Adrenal gland (tissue), 12 donors: ENCODE measurements around the gene CCDC170. TPM values are rescaled to one million over a fixed set of nuclear protein-coding genes. Genes with fewer than 3 reads are reported as not detected.

Experiments
- DNase-seq, 7 donors: peaks; one replicate each; pipeline ENCODE4 v3.0.0-alpha.2; 2019 to 2020
- H3K27ac ChIP-seq, 5 donors: fragments of 200-600 bp; sonication (generic) in 4 of 5; 1 replicate in 3 of 5; 2 replicates in 2 of 5; pipeline versions ENCODE4 v1.5.1 to v1.8.0; 2016 to 2020; ENCODE audit warnings: mild to moderate bottlenecking in 1 of 5
- H3K27me3 ChIP-seq: fragments of 200-600 bp; 2 replicates; pipeline ENCODE4 v1.8.0; 2021
- H3K36me3 ChIP-seq, 2 donors: fragments of 200-600 bp; replicated peaks in 1 of 2; 1 replicate in 1 of 2; 2 replicates in 1 of 2; pipeline versions ENCODE4 v1.5.1 to v1.8.0; 2018 to 2022
- H3K4me1 ChIP-seq, 2 donors: fragments of 200-600 bp; replicated peaks in 1 of 2; 1 replicate in 1 of 2; 2 replicates in 1 of 2; pipeline versions ENCODE4 v1.5.1 to v1.8.0; 2018 to 2021
- H3K4me3 ChIP-seq, 4 donors: fragments of 200-600 bp; sonication (generic) in 3 of 4; one replicate each; pipeline ENCODE4 v1.5.1; 2016 to 2018
- H3K9me3 ChIP-seq, 3 donors: fragments of 200-600 bp; sonication (generic) in 1 of 3; replicated peaks in 1 of 3; 1 replicate in 2 of 3; 2 replicates in 1 of 3; pipeline versions ENCODE4 v1.5.1 to v1.8.0; 2016 to 2021
- POLR2A ChIP-seq, 2 donors: fragments of 450-650 bp; IDR thresholded peaks; one replicate each; pipeline ENCODE4 v1.6.1; 2017; ENCODE audit warnings: antibody characterized with exemption in 2 of 2, mild to moderate bottlenecking in 2 of 2, moderate library complexity in 1 of 2
- WGBS, 4 donors: extraction: QIAGEN DNeasy Blood & Tissue Kit in 2 of 4; methylation state at CpG; one replicate each; pipeline versions ENCODE4 v1.1.5 to v1.1.7; 2013 to 2017; 5-methylcytosine and 5-hydroxymethylcytosine counted together
- intact Hi-C, 2 donors: fragments of 100-400 bp; cut with DNase I; formaldehyde crosslinking; loops; one replicate each; pipeline versions ENCODE4 v1.14.1 to v1.15.0; 2022 to 2023
- polyA plus RNA-seq, 3 donors: library from polyadenylated mRNA; stranded (reverse); fragments of 200-250 nt in 2 of 3; fragments of 350-450 nt in 1 of 3; fragmentation: Illumina TruSeq in 1 of 3; extraction: RNeasy Lipid Tissue Mini Kit (QIAGEN cat#74804) in 1 of 3; gene quantifications; one replicate each; pipeline ENCODE4 v1.2.3, GENCODE V29; 2013 to 2014
- total RNA-seq, 9 donors: library from RNA; depleted of rRNA in 4 of 9; stranded (reverse); fragments of >200 nt in 4 of 9; fragments of 120-200 nt in 1 of 9; fragmentation: NEBNext Ultra II Directional in 1 of 9; extraction: Animal tissue kit (Norgen Biotek cat#: 25700) in 1 of 9; gene quantifications; one replicate each; pipeline versions ENCODE4 v1.1.0 to v1.2.4, GENCODE V29; 2013 to 2023
- TF ChIP-seq, protein P1 (sequence below), 6 experiments: fragments of 450-650 bp in 4 of 6; fragments of 200-600 bp in 2 of 6; sonication (generic) in 1 of 6; IDR thresholded peaks; 1 replicate in 5 of 6; 2 replicates in 1 of 6; pipeline versions ENCODE4 v1.5.1 to v1.8.0; 2016 to 2021; ENCODE audit warnings: antibody characterized with exemption in 6 of 6, mild to moderate bottlenecking in 2 of 6, moderate library complexity in 1 of 6
- donor health status: healthy with polysubstance abuse.
- donor health status: Bipolar disorder and iron deficiency.
- donor health status: DM: yes; HTN: yes; CAD: no.
- donor health status: DM: no; HTN: no; CAD: no.
- donor health status: DM: no; HTN: no; CAD: no.
- donor health status: DM: yes; HTN: yes; CAD: no.

CCDC170 gene
- total and polyA plus RNA-seq, 12 donors: 2.0 to 13.5 (median 6.1) TPM

DNA sequence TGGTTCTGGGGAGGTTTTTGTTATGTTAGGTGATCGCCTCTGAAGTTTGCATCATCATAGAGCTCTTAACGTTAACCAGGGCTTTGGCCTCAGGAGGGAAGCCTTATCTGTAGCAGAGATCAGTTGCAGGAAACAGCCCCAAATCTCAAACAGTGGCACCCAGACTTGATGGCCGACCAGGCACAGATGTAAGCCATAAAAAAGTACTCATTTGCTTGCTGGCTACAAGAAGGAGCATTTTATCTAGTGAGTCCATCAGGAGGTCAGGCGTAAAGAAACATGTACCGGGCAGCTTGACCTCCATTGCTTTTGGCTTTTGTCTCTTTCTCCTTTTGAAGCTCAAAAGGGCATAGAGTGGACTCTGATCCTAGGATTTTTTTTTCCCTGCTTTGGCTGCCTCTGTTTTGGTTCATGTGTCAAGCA is 122.3 kb downstream of the CCDC170 start:
- no peak for DNase-seq
- no peaks in the 10 kb centered on the region for H3K36me3 ChIP-seq
- no peaks in the 10 kb centered on the region for H3K27me3 ChIP-seq
- no peak overlapping the region for H3K4me3 ChIP-seq
- no peak for TF ChIP-seq POLR2A (IDR thresholded peaks at IDR 0.05)
- TF ChIP-seq, protein P1, sequence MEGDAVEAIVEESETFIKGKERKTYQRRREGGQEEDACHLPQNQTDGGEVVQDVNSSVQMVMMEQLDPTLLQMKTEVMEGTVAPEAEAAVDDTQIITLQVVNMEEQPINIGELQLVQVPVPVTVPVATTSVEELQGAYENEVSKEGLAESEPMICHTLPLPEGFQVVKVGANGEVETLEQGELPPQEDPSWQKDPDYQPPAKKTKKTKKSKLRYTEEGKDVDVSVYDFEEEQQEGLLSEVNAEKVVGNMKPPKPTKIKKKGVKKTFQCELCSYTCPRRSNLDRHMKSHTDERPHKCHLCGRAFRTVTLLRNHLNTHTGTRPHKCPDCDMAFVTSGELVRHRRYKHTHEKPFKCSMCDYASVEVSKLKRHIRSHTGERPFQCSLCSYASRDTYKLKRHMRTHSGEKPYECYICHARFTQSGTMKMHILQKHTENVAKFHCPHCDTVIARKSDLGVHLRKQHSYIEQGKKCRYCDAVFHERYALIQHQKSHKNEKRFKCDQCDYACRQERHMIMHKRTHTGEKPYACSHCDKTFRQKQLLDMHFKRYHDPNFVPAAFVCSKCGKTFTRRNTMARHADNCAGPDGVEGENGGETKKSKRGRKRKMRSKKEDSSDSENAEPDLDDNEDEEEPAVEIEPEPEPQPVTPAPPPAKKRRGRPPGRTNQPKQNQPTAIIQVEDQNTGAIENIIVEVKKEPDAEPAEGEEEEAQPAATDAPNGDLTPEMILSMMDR (IDR thresholded peaks at IDR 0.05): no peak
- H3K4me1 ChIP-seq: no peaks in the 10 kb centered on the region
- WGBS, 4 donors: 61 to 67% (median 64%) methylated on average over 5 of the region's 5 CpGs
- no peaks in the 10 kb centered on the region for H3K9me3 ChIP-seq
- no peak overlapping the region for H3K27ac ChIP-seq
- intact Hi-C loops: no loop called here

DNA sequence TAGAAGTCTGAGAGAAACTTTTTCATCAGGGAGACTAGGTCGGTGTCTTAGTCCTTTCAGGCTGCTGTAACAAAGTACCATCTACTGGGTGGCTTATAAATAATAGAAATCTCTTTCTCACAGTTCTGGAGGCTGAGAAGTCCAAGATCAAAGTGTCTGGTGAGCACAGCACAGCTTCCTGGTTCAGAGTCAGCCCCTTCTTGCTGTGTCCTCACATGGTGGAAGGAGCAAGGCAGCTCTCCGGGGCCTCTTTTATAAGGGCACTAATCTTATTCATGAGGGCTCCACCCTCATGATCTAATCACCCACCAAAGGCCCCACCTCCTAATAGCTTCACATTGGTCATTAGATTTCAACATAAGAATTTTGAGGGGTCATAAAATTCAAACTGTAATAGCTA is 122.8 kb downstream of the CCDC170 start:
- WGBS, 4 donors: 88 to 93% (median 91%) methylated on average over 2 of the region's 2 CpGs

DNA sequence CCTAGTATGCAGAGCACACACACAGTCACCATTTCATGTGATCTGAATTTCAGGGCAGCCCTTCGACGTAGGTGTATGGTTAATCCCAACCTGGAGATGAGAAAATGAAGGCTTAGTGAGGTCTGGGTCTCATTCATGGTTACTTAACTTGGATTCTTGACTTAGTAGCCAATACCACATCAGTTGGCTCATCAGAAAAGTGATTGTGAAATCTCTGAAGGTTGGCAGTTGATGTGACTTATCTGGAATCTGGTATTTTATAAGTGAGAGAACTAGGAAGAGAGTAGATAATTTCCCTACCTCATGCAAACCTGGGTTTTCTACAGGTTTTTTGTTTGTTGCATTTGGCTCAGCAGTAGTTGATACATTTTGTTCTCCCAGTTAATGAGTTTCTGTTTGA is 123.7 kb downstream of the CCDC170 start:
- TF ChIP-seq, protein P1 (IDR thresholded peaks at IDR 0.05): no peak
- no peak for TF ChIP-seq POLR2A (IDR thresholded peaks at IDR 0.05)
- intact Hi-C loops: no loop called here
- no peak for DNase-seq
- H3K36me3 ChIP-seq: no peaks in the 10 kb centered on the region
- 94 to 100% (median 97%) methylated on average over 2 of the region's 2 CpGs for WGBS, 4 donors
- no peak overlapping the region for H3K27ac ChIP-seq
- H3K27me3 ChIP-seq: no peaks in the 10 kb centered on the region
- no peak overlapping the region for H3K4me3 ChIP-seq
- no peaks in the 10 kb centered on the region for H3K4me1 ChIP-seq
- H3K9me3 ChIP-seq: no peaks in the 10 kb centered on the region

More for the DNA sequence above, 122.8 kb downstream of the CCDC170 start:
- no peaks in the 10 kb centered on the region for H3K27me3 ChIP-seq
- DNase-seq: no peak
- no peaks in the 10 kb centered on the region for H3K9me3 ChIP-seq
- H3K27ac ChIP-seq: no peak overlapping the region
- H3K4me3 ChIP-seq: no peak overlapping the region
- TF ChIP-seq POLR2A (IDR thresholded peaks at IDR 0.05): no peak
- TF ChIP-seq, protein P1 (IDR thresholded peaks at IDR 0.05): no peak
- no peaks in the 10 kb centered on the region for H3K4me1 ChIP-seq
- intact Hi-C loops: no loop called here
- H3K36me3 ChIP-seq: no peaks in the 10 kb centered on the region

DNA sequence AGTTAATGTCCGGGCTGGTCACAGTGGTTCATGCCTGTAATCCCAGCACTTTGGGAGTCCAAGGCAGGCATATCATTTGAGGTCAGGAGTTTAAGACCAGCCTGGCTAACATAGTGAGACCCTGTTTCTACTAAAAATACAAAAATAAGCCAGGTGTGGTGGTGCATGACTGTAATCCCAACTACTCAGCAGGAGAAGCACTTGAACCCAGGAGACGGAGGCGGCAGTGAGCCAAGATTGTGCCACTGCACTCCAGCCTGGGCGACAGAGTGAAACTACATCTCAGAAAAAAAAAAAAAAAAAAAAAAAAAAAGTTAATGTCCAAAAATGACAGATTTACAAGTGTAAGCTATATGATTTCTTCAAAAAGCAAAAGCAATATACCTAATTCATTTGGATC is 124.9 kb downstream of the CCDC170 start:
- Histone ChIP-seq H3K27ac (no peak overlapping the region), H3K4me3 (no peak overlapping the region), H3K27me3 (no peaks in the 10 kb centered on the region), H3K36me3 (no peaks in the 10 kb centered on the region), H3K9me3 (no peaks in the 10 kb centered on the region), H3K4me1 (no peaks in the 10 kb centered on the region)
- no peak for DNase-seq
- TF ChIP-seq, protein P1 (IDR thresholded peaks at IDR 0.05): no peak
- TF ChIP-seq POLR2A (IDR thresholded peaks at IDR 0.05): no peak
- intact Hi-C loops: no loop called here
- WGBS, 4 donors: 79 to 100% (median 97%) methylated on average over 4 of the region's 4 CpGs
